ENCODE data around the gene TDP1. TPM values are rescaled to one million over a fixed set of nuclear protein-coding genes. Genes with fewer than 3 reads are reported as not detected.

Gene TDP1
- total RNA-seq, 1 donor from 2014 or later = 30.3 TPM

GRCh38 chr14:89992273-89992672 is 36.5 kb downstream of the TDP1 start:
- no peak for DNase-seq
- no peak overlapping the region for H3K27ac Mint-ChIP-seq (ENCODE audit: unreplicated experiment)

GRCh38 chr14:89996963-89997362 is 41.2 kb downstream of the TDP1 start:
- Mint-ChIP-seq H3K4me3 (ENCODE audit: unreplicated experiment) (no peak overlapping the region), H3K27ac (ENCODE audit: unreplicated experiment) (no peak overlapping the region), H3K4me1 (ENCODE audit: low read depth, unreplicated experiment) (no peaks in the 10 kb centered on the region), H3K27me3 (ENCODE audit: unreplicated experiment) (no peaks in the 10 kb centered on the region), H3K9me3 (ENCODE audit: unreplicated experiment) (no peaks in the 10 kb centered on the region), H3K36me3 (ENCODE audit: unreplicated experiment) (no peaks in the 10 kb centered on the region)
- TF ChIP-seq CTCF (IDR thresholded peaks at IDR 0.05; ENCODE audit: partially characterized antibody, unreplicated experiment) = no peak
- no peak for DNase-seq

More at GRCh38 chr14:89992273-89992672, 36.5 kb downstream of the TDP1 start:
- peaks cover 1% of the 10 kb centered on the region for H3K9me3 Mint-ChIP-seq (ENCODE audit: unreplicated experiment)
- no peaks in the 10 kb centered on the region for H3K27me3 Mint-ChIP-seq (ENCODE audit: unreplicated experiment)
- H3K4me3 Mint-ChIP-seq (ENCODE audit: unreplicated experiment) = no peak overlapping the region
- TF ChIP-seq CTCF (IDR thresholded peaks at IDR 0.05; ENCODE audit: partially characterized antibody, unreplicated experiment) = no peak
- peaks cover 3% of the 10 kb centered on the region for H3K4me1 Mint-ChIP-seq (ENCODE audit: low read depth, unreplicated experiment)
- H3K36me3 Mint-ChIP-seq (ENCODE audit: unreplicated experiment) = no peaks in the 10 kb centered on the region

GRCh38 chr14:90000935-90001334 is 45.2 kb downstream of the TDP1 start:
- Mint-ChIP-seq H3K4me3 (ENCODE audit: unreplicated experiment) (no peak overlapping the region), H3K27me3 (ENCODE audit: unreplicated experiment) (no peaks in the 10 kb centered on the region), H3K4me1 (ENCODE audit: low read depth, unreplicated experiment) (no peaks in the 10 kb centered on the region), H3K9me3 (ENCODE audit: unreplicated experiment) (no peaks in the 10 kb centered on the region), H3K36me3 (ENCODE audit: unreplicated experiment) (no peaks in the 10 kb centered on the region), H3K27ac (ENCODE audit: unreplicated experiment) (no peak overlapping the region)
- TF ChIP-seq CTCF (IDR thresholded peaks at IDR 0.05; ENCODE audit: partially characterized antibody, unreplicated experiment) = no peak
- no peak for DNase-seq

- Mint-ChIP-seq H3K27ac (ENCODE audit: unreplicated experiment) (no peak overlapping the region), H3K27me3 (ENCODE audit: unreplicated experiment) (no peaks in the 10 kb centered on the region), H3K4me1 (ENCODE audit: low read depth, unreplicated experiment) (no peaks in the 10 kb centered on the region), H3K4me3 (ENCODE audit: unreplicated experiment) (no peak overlapping the region), H3K9me3 (ENCODE audit: unreplicated experiment) (no peaks in the 10 kb centered on the region), H3K36me3 (ENCODE audit: unreplicated experiment) (no peaks in the 10 kb centered on the region)
- DNase-seq = no peak
- TF ChIP-seq CTCF (IDR thresholded peaks at IDR 0.05; ENCODE audit: partially characterized antibody, unreplicated experiment) = no peak
These were observed 48.0 kb downstream of the TDP1 start for GRCh38 chr14:90003526-90004307.

GRCh38 chr14:90005441-90005840 is 49.7 kb downstream of the TDP1 start:
- no peaks in the 10 kb centered on the region for H3K4me1 Mint-ChIP-seq (ENCODE audit: low read depth, unreplicated experiment)
- no peak overlapping the region for H3K4me3 Mint-ChIP-seq (ENCODE audit: unreplicated experiment)
- peaks cover 4% of the 10 kb centered on the region for H3K36me3 Mint-ChIP-seq (ENCODE audit: unreplicated experiment)
- DNase-seq = no peak
- TF ChIP-seq CTCF (IDR thresholded peaks at IDR 0.05; ENCODE audit: partially characterized antibody, unreplicated experiment) = no peak
- no peak overlapping the region for H3K27ac Mint-ChIP-seq (ENCODE audit: unreplicated experiment)
- H3K27me3 Mint-ChIP-seq (ENCODE audit: unreplicated experiment) = no peaks in the 10 kb centered on the region
- H3K9me3 Mint-ChIP-seq (ENCODE audit: unreplicated experiment) = no peaks in the 10 kb centered on the region
